Bronchial epithelial cell (primary cell): ENCODE measurements around the gene NR3C1. TPM values are rescaled to one million over a fixed set of nuclear protein-coding genes. Genes with fewer than 3 reads are reported as not detected.

Experiments
- DNase-seq: peaks from one replicate; pipeline ENCODE4 v3.0.0-alpha.2; 2010; ENCODE audit warnings: low read depth
- FAIRE-seq: peaks from 2 replicates; lab custom pipeline; 2011; peaks lifted over from hg19 to GRCh38; lab: Jason Lieb, UNC
- H3K27me3 ChIP-seq: 2 replicates; pipeline ENCODE4 v1.5.1; 2011; ENCODE audit warnings: low read length; ENCODE audit not compliant: control insufficient read depth, insufficient read depth
- H3K36me3 ChIP-seq: 2 replicates; pipeline ENCODE4 v1.5.1; 2011; ENCODE audit warnings: low read length; ENCODE audit not compliant: control insufficient read depth, insufficient read depth
- H3K4me3 ChIP-seq: 2 replicates; pipeline ENCODE4 v1.5.1; 2011; ENCODE audit warnings: mild to moderate bottlenecking, low read depth, low read length, control low read depth
- total RNA-seq: library from RNA; depleted of rRNA; stranded (reverse); fragments of >200 nt; gene quantifications from 2 replicates; pipeline ENCODE4 v1.2.1, GENCODE V29; 2014
- TF ChIP-seq, protein P1 (sequence below): IDR thresholded peaks from 2 replicates; pipeline ENCODE4 v1.5.1; 2011; ENCODE audit warnings: mild to moderate bottlenecking, moderate library complexity, low read length, control low read depth, inconsistent platforms; ENCODE audit not compliant: insufficient read depth, severe bottlenecking

Gene NR3C1
- total RNA-seq, 1 donor from 2014 or later, result 41.9 TPM

DNA sequence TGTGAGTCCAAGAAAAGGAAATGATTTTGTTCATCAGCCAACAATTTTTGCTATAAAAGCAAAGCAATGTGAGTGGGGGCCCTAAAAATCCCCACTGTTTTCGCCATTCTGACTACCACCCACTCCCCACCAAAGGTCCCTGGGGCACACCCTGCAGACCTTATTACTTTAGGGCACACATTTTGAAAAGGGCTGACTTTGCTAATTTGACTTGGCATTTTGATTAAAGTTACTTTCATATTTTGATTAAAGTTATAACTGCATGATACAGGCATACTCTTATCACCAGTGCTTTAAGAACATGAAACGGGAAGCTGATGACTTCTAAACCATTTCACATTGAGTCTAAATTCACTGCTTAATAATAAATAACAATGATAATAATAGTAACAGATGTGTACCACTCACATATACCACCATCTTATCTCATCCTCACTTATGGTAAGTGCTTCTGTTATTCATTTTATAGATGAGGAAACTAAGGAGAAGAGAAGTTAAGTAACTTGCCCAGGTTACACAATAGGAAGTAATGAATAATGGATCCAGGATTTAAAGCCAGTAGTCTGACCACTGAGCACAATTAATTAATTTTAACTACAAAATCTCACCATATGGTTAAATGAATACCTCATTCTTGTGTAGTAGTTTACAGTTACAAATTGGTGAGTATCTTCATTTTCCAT, 25.4 kb upstream of the NR3C1 start:
- H3K27me3 ChIP-seq, result no peaks in the 10 kb centered on the region
- TF ChIP-seq, protein P1, sequence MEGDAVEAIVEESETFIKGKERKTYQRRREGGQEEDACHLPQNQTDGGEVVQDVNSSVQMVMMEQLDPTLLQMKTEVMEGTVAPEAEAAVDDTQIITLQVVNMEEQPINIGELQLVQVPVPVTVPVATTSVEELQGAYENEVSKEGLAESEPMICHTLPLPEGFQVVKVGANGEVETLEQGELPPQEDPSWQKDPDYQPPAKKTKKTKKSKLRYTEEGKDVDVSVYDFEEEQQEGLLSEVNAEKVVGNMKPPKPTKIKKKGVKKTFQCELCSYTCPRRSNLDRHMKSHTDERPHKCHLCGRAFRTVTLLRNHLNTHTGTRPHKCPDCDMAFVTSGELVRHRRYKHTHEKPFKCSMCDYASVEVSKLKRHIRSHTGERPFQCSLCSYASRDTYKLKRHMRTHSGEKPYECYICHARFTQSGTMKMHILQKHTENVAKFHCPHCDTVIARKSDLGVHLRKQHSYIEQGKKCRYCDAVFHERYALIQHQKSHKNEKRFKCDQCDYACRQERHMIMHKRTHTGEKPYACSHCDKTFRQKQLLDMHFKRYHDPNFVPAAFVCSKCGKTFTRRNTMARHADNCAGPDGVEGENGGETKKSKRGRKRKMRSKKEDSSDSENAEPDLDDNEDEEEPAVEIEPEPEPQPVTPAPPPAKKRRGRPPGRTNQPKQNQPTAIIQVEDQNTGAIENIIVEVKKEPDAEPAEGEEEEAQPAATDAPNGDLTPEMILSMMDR, result no peak
- DNase-seq (peak; percentile 44), FAIRE-seq (no peak)
- no peak overlapping the region for H3K4me3 ChIP-seq
- H3K36me3 ChIP-seq, result no peaks in the 10 kb centered on the region

DNA sequence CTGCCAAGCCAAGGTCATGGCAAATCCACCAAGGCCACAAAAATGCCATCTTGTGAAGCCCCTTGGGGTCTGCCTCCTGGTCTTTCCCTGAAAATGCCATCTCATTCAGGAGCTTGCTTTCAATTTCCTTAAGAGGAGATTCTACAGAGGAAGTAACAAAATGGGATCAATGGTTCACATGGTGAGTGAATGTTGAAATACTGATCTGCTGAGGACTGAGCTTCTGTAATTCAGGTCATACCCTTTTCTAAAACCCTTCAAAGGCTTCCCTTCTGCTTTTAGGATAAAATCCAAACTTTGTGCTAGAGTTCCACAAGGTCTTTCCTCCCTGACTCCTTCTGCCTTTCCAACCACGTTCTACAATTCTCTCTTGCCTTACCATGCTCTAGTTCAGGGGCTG, 24.7 kb upstream of the NR3C1 start:
- Histone ChIP-seq H3K27me3 (no peaks in the 10 kb centered on the region), H3K4me3 (no peak overlapping the region), H3K36me3 (no peaks in the 10 kb centered on the region)
- no peak for FAIRE-seq
- no peak for DNase-seq
- TF ChIP-seq, protein P1, result no peak

DNA sequence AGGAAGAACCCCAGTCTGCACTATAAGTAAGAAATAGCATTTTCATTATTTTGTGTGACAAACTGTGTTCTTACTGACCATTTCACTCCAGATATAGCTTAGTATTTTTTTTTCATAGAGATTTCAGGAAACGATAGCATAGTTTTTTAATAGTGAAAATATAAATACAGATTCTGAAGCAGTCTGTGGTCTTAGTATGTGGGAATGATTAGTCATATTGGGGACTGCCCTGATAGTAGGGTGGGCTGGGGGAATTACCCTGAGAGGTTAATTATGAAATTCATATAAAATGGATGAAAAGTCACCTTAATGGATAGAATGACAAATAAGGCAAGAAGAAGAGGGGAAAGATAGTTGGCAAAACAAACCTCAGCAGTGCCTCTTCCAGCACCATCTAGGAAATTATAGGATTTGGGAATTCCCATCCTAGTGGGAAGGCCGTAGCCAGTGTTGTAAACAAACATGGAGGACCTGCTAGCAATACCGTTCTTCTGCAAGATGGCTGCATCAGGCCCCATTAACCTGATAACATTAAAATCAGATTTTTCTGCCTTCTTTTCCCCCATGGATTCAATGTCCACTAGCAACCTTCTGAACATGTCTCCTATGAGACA, 23.7 kb upstream of the NR3C1 start:
- Histone ChIP-seq H3K36me3 (no peaks in the 10 kb centered on the region), H3K27me3 (no peaks in the 10 kb centered on the region), H3K4me3 (no peak overlapping the region)
- no peak for FAIRE-seq
- TF ChIP-seq, protein P1, result no peak
- DNase-seq, result no peak

DNA sequence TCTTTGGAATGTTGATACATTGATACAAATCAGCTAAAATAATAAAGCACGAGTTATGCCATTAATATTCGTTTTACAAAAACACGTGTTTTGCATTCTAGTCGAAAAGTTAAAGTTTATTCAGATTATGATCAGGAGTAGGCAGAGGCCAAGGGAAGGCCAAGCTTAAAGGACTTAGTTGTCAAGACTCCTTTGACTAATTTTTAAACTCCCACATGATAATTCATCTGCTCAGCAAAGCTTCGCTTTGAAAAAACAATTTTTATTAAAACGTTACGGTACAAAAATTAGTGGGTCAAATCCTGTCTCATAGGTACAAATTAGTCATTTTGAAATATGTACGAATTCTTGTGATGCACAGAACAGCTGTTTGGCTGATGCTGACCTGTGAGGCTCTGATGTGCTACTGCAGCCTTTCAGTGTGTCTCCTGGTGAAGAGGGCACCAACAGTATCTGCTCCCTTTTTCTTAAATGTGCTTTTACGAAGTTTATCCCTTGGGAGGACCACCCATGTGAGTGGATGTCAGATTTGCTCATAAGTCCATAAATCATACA, 23.0 kb upstream of the NR3C1 start:
- TF ChIP-seq, protein P1, result no peak
- no peak for FAIRE-seq
- DNase-seq, result no peak

DNA sequence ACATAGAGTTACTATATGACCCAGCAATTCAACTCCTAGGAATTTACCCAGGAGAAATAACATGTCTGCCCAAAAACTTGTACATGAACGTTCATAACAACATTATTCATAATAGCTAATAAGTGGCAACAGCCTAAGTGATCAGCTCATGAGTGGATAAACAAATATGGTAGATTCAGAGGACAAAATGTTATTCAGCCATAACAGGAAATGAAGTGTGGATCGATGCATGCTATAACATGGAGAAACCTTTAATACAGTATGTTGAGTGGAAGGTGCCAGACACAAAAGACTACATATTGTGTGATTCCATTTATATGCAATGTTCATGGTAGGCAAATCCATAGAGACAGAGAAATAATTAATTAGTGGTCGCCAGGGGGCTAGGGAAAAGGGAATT, 22.3 kb upstream of the NR3C1 start:
- TF ChIP-seq, protein P1, result no peak
- FAIRE-seq (no peak), DNase-seq (no peak)
- Histone ChIP-seq H3K4me3 (no peak overlapping the region), H3K36me3 (no peaks in the 10 kb centered on the region), H3K27me3 (no peaks in the 10 kb centered on the region)

More for the DNA sequence above, 23.0 kb upstream of the NR3C1 start:
- no peaks in the 10 kb centered on the region for H3K36me3 ChIP-seq
- H3K27me3 ChIP-seq, result no peaks in the 10 kb centered on the region
- H3K4me3 ChIP-seq, result no peak overlapping the region
